ENCODE results near the gene FAM221B.

DNA sequence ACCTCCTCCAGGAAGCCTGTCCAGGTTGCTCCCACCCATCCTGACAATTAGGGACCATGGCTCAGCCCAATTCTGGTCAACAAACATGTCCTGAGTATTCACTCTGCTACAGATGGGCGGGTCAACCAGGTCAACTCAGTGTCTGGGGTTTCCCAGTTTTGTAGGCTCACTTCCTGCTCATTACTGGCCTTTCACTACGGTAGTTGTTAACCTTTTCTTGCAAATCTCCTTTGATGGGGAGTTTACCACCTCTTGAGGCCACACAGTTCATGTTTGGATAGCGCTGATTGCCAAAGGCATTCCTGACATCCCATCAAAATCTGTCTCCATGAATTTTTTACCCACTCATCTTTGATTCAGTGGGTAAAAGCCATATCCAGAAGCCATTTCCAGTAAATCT lies 14.3 kb upstream of the FAM221B start:
- TF ChIP-seq FOXM1 (IDR thresholded peaks at IDR 0.05; ENCODE audit: borderline replicate concordance), result no peak
- TF ChIP-seq ZNF384 (IDR thresholded peaks at IDR 0.05), result no peak
- no peak for TF ChIP-seq SP1 (IDR thresholded peaks at IDR 0.05)
- no peak for TF ChIP-seq TARDBP (IDR thresholded peaks at IDR 0.05)
- no peak for TF ChIP-seq FOXK2 (IDR thresholded peaks at IDR 0.05)
- TF ChIP-seq FOXA1 (IDR thresholded peaks at IDR 0.05), result no peak

All from HEK293T (cell line).